K562 (cell line): Measurements from ENCODE around the gene TMEM170A. TPM values are rescaled to one million over a fixed set of nuclear protein-coding genes. Genes with fewer than 3 reads are reported as not detected.

ENCODE experiments used
- CBX2 ChIP-seq: fragments of 200-600 bp; sonication (generic); IDR thresholded peaks from one replicate; pipeline ENCODE4 v1.6.1; 2012; ENCODE audit warnings: mild to moderate bottlenecking, low read length, inconsistent platforms; ENCODE audit not compliant: insufficient read depth, poor library complexity, severe bottlenecking
- COPS2 ChIP-seq: fragments of 450-650 bp; conservative IDR thresholded peaks from 2 replicates; pipeline ENCODE4 v1.6.1; 2016; ENCODE audit warnings: mild to moderate bottlenecking, moderate library complexity
- CUX1 ChIP-seq: fragments of 200-800 bp; sonication (Bioruptor generic); IDR thresholded peaks from 2 replicates; pipeline ENCODE4 v1.6.1; 2016; ENCODE audit warnings: missing genetic modification characterization, missing compliant biosample characterization
- FUS ChIP-seq: fragments of 200-400 bp; formaldehyde crosslinking; optimal IDR thresholded peaks from 2 replicates; pipeline ENCODE3; 2017; ENCODE audit warnings: low read depth, low read length
- GATAD2B ChIP-seq: fragments of 450-650 bp; IDR thresholded peaks from 2 replicates; pipeline ENCODE4 v1.6.1; 2017; ENCODE audit warnings: mild to moderate bottlenecking, borderline replicate concordance
- HDAC1 ChIP-seq, 2 experiments: fragments of 450-650 bp; IDR thresholded peaks; 2 replicates each; pipeline ENCODE4 v1.6.1; 2016 to 2017; ENCODE audit warnings: inconsistent platforms in 1 of 2, mild to moderate bottlenecking in 1 of 2, moderate library complexity in 1 of 2
- MAFK ChIP-seq: IDR thresholded peaks from 2 replicates; pipeline ENCODE4 v1.6.1; 2011; ENCODE audit warnings: low read length, improper control_type of control experiment
- MBD1 ChIP-seq: fragments of 250-450 bp; sonication (Bioruptor Pico); IDR thresholded peaks from 2 replicates; pipeline ENCODE4 v1.8.0; 2022; ENCODE audit warnings: inconsistent platforms
- POLR2AphosphoS5 ChIP-seq: IDR thresholded peaks from 2 replicates; pipeline ENCODE4 v1.6.1; 2011; ENCODE audit warnings: mild to moderate bottlenecking, low read depth, low read length, moderate library complexity; ENCODE audit not compliant: control insufficient read depth, insufficient read depth
- SIN3B ChIP-seq: fragments of 450-650 bp; IDR thresholded peaks from 2 replicates; pipeline ENCODE4 v1.6.1; 2017; ENCODE audit warnings: low read depth, mild to moderate bottlenecking, moderate library complexity
- SMAD2 ChIP-seq: fragments of 150-350 bp; IDR thresholded peaks from 2 replicates; pipeline ENCODE4 v1.6.1; 2014; ENCODE audit warnings: low read depth, mild to moderate bottlenecking, low read length
- TCFL5 ChIP-seq: fragments of 250-450 bp; sonication (Bioruptor Pico); conservative IDR thresholded peaks from 2 replicates; pipeline ENCODE4 v1.6.1; 2021; ENCODE audit warnings: mild to moderate bottlenecking, moderate library complexity, matching md5 sums
- TFE3 ChIP-seq: fragments of 450-650 bp; formaldehyde crosslinking; IDR thresholded peaks from 2 replicates; pipeline ENCODE4 v1.4.0; 2020; ENCODE audit warnings: mild to moderate bottlenecking, mixed read lengths
- TSHZ1 ChIP-seq: fragments of 250-450 bp; sonication (Bioruptor Pico); IDR thresholded peaks from 2 replicates; pipeline ENCODE4 v1.4.0; 2020; ENCODE audit warnings: mild to moderate bottlenecking, moderate library complexity
- ZNF444 ChIP-seq: fragments of 250-450 bp; sonication (Bioruptor Pico); IDR thresholded peaks from 2 replicates; pipeline ENCODE4 v1.4.0; 2020; ENCODE audit warnings: mild to moderate bottlenecking, moderate library complexity
- ZNF778 ChIP-seq: fragments of 450-650 bp; formaldehyde crosslinking; IDR thresholded peaks from 2 replicates; pipeline ENCODE4 v1.4.0; 2020; ENCODE audit warnings: mild to moderate bottlenecking, moderate library complexity
- polyA plus RNA-seq, 8 experiments: library from polyadenylated mRNA; depleted of rRNA in 4 of 8; stranded (reverse) in 5 of 8; unstranded in 3 of 8; fragments of >200 nt; fragmentation: Nextera tagmentation in 2 of 8; fragmentation: Illumina TruSeq in 1 of 8; extraction: Ambion mirVana in 2 of 8; extraction: Trizol in 1 of 8; gene quantifications; 2 replicates each; pipeline versions ENCODE4 v1.2.1 to v1.2.3, GENCODE V29; 2011 to 2014; ENCODE audit warnings: inconsistent platforms in 1 of 8, missing spikeins in 1 of 8
- total RNA-seq, 7 experiments: library from RNA; depleted of rRNA in 6 of 7; stranded (reverse); fragments of >200 nt in 6 of 7; fragmentation: Illumina TruSeq in 2 of 7; extraction: Trizol in 2 of 7; gene quantifications; 2 replicates each; pipeline versions ENCODE4 v1.2.1 to v1.2.3, GENCODE V29; 2011 to 2021; ENCODE audit warnings: low replicate concordance in 1 of 7

Gene TMEM170A
- total and polyA plus RNA-seq, 9 of the 15 experiments (the other 6 are each of a cell fraction or from before 2014, with no cell fraction given): 6.1 to 30.2 (median 15.0) TPM

DNA sequence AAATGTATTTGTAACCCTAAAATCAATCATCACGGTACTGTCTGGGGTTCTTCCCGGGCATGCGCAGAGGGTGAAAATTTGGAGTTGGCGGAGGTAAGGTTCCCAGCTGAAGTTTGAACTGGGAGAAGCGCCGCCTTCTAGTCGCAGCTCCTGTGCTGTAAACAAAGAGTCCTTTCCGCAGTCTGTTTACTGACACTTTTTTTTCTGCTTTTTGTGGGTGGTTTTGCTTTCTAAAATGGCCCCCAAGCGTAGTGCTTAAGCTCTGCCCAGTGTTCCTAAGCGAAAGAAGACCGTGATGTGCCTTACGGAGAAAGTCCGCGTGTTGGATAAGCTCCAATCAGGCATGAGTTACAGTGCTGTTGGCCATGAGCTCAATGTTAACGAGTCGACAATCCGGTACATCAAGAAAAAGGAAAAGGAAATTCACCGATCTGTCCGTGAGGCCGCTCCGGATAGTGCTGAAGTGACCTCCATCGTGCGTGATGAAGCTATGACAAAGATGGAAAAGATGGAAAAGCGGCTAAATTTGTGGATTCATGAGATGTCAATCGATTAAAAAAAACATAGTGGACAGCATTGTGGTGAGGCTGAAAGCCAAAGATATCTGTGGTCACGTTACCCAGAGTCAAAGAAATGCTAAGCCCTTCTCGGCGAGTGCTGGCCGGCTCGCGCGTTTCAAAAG, 30.6 kb downstream of the TMEM170A start (continued):
- TF ChIP-seq MBD1: no peak
- TF ChIP-seq TSHZ1: no peak
- TF ChIP-seq HDAC1 (IDR thresholded peaks at IDR 0.05): peak in 1 of 2 experiments; percentile 67; a peak in 2 of 4 replicates
- TF ChIP-seq POLR2AphosphoS5: peak; percentile 36; the same call in 1 of the 2 replicates
- TF ChIP-seq TCFL5 (CRISPR knock-in tag): no peak
- no peak for TF ChIP-seq ZNF444 (CRISPR knock-in tag)
- no peak for TF ChIP-seq CUX1
- TF ChIP-seq COPS2: no peak
- TF ChIP-seq TFE3: no peak
- no peak for TF ChIP-seq MAFK
- TF ChIP-seq FUS: no peak
- TF ChIP-seq SIN3B: no peak
- no peak for TF ChIP-seq CBX2
- no peak for TF ChIP-seq SMAD2
- TF ChIP-seq ZNF778 (CRISPR knock-in tag): no peak
- no peak for TF ChIP-seq GATAD2B
